Stimulated activated CD4-positive, alpha-beta T cell treated with anti-CD3 and anti-CD28 coated beads, Interleukin-4, amount 100 ng/mL, for 48 hours (primary cell): Measurements from ENCODE around the gene S1PR3.

Experiments used
- DNase-seq, 2 donors: peaks; one replicate each; pipeline ENCODE4 v3.0.0-alpha.2; 2020; ENCODE audit warnings: low read depth in 2 of 2

The S1PR3 gene

GRCh38 chr9:89038382-89039103, 47.3 kb downstream of the S1PR3 start:
- no peak for DNase-seq

- no peak for DNase-seq
Measured at GRCh38 chr9:89039104-89039465, 47.8 kb downstream of the S1PR3 start.

- DNase-seq = no peak
Measured at GRCh38 chr9:89039664-89040063, 48.4 kb downstream of the S1PR3 start.

GRCh38 chr9:89042984-89043383, 51.7 kb downstream of the S1PR3 start:
- DNase-seq = no peak

GRCh38 chr9:89044104-89044503, 52.8 kb downstream of the S1PR3 start:
- DNase-seq = no peak

- no peak for DNase-seq
Measured at GRCh38 chr9:89044881-89045280, 53.6 kb downstream of the S1PR3 start.

GRCh38 chr9:89046832-89047231, 55.6 kb downstream of the S1PR3 start:
- DNase-seq = no peak

GRCh38 chr9:89047667-89048066, 56.4 kb downstream of the S1PR3 start:
- no peak for DNase-seq

- no peak for DNase-seq
Measured at GRCh38 chr9:89048616-89049015, 57.3 kb downstream of the S1PR3 start.

GRCh38 chr9:89049646-89050045, 58.4 kb downstream of the S1PR3 start:
- DNase-seq = no peak

GRCh38 chr9:89051421-89052025, 60.3 kb downstream of the S1PR3 start:
- DNase-seq = no peak

GRCh38 chr9:89052470-89053097, 61.3 kb downstream of the S1PR3 start:
- DNase-seq = no peak

GRCh38 chr9:89053301-89053700, 62.0 kb downstream of the S1PR3 start:
- no peak for DNase-seq
